HG02970 (cell line): ENCODE results near the gene SMIM29.

Experiments
- ATAC-seq: cut with Tn5 transposase; IDR thresholded peaks from one replicate; pipeline ENCODE4 v1.9.1; 2021; ENCODE audit warnings: mild to moderate bottlenecking, moderate library complexity, moderate number of reproducible peaks; ENCODE audit not compliant: unreplicated experiment, low FRiP score

SMIM29 gene

GRCh38 chr6:34200340-34200971, 48.4 kb downstream of the SMIM29 start:
- no peak for ATAC-seq

GRCh38 chr6:34196833-34197195, 52.0 kb downstream of the SMIM29 start:
- no peak for ATAC-seq
